Loucy (cell line): ENCODE results near the gene TMEM63A.

Experiments used
- EZH2phosphoT487 ChIP-seq: fragments of 200-600 bp; IDR thresholded peaks from 2 replicates; pipeline ENCODE4 v1.6.1; 2018; ENCODE audit warnings: antibody characterized with exemption, mild to moderate bottlenecking, moderate library complexity, borderline replicate concordance
- TF ChIP-seq, protein P1 (sequence below): fragments of 200-600 bp; sonication (generic); conservative IDR thresholded peaks from 2 replicates; pipeline ENCODE4 v1.5.1; 2014; ENCODE audit warnings: mild to moderate bottlenecking, antibody characterized with exemption, low read length

DNA sequence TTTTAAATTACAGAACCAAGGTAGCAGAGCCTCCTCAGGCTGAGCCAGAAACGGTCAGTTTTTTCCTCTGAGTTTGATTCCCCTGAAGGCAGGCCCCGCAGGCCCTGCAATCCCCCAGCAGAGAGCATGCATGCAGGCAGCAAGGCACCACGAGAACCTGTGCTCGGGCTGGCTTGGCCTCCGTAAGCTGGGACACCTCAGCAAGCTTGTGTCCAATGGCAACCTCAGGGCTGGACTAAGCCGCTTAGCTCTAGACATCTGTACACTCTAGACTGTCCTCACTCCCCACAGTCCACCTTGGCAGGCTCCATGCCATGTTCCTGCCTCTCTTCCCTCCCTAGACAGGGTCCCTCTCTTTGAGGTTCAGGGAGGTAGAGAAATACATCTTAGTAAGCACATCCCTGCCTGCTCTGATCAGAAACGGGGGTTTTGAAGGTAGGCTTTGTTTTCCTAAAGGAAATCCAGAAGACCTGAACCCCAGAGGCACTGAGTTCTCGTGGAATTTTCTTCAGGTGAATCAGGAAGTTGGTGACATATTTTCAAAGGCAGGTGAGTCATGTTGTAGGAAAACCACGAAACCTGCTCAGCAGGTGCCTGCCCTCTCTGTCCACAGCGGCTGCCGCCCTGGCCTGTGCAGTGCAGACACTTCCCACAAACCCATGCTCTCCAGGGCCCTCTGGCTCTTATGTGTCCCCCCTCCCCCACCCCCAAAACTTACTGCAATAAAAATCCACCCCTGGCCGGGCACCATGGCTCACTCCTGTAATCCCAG, 7.0 kb downstream of the TMEM63A start:
- TF ChIP-seq, protein P1, sequence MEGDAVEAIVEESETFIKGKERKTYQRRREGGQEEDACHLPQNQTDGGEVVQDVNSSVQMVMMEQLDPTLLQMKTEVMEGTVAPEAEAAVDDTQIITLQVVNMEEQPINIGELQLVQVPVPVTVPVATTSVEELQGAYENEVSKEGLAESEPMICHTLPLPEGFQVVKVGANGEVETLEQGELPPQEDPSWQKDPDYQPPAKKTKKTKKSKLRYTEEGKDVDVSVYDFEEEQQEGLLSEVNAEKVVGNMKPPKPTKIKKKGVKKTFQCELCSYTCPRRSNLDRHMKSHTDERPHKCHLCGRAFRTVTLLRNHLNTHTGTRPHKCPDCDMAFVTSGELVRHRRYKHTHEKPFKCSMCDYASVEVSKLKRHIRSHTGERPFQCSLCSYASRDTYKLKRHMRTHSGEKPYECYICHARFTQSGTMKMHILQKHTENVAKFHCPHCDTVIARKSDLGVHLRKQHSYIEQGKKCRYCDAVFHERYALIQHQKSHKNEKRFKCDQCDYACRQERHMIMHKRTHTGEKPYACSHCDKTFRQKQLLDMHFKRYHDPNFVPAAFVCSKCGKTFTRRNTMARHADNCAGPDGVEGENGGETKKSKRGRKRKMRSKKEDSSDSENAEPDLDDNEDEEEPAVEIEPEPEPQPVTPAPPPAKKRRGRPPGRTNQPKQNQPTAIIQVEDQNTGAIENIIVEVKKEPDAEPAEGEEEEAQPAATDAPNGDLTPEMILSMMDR: no peak
- TF ChIP-seq EZH2phosphoT487: no peak
